Measurements from ENCODE around the gene NFYC.

Gene NFYC

GRCh38 chr1:40732756-40733301, 41.3 kb downstream of the NFYC start:
- TF ChIP-seq GATA2 (IDR thresholded peaks at IDR 0.05; ENCODE audit: low read depth, low read length) (no peak), GATA3 (IDR thresholded peaks at IDR 0.05; ENCODE audit: low read depth, low read length) (no peak)

GRCh38 chr1:40734882-40735628, 43.6 kb downstream of the NFYC start:
- TF ChIP-seq GATA3 (IDR thresholded peaks at IDR 0.05; ENCODE audit: low read depth, low read length): no peak
- no peak for TF ChIP-seq GATA2 (IDR thresholded peaks at IDR 0.05; ENCODE audit: low read depth, low read length)

GRCh38 chr1:40736085-40736531, 44.6 kb downstream of the NFYC start:
- TF ChIP-seq GATA3 (IDR thresholded peaks at IDR 0.05; ENCODE audit: low read depth, low read length): no peak
- TF ChIP-seq GATA2 (IDR thresholded peaks at IDR 0.05; ENCODE audit: low read depth, low read length): no peak

- TF ChIP-seq GATA3 (IDR thresholded peaks at IDR 0.05; ENCODE audit: low read depth, low read length) (no peak), GATA2 (IDR thresholded peaks at IDR 0.05; ENCODE audit: low read depth, low read length) (no peak)
These were observed 47.3 kb downstream of the NFYC start for GRCh38 chr1:40738831-40739230.

GRCh38 chr1:40739455-40740008, 48.0 kb downstream of the NFYC start:
- TF ChIP-seq GATA3 (IDR thresholded peaks at IDR 0.05; ENCODE audit: low read depth, low read length) (no peak), GATA2 (IDR thresholded peaks at IDR 0.05; ENCODE audit: low read depth, low read length) (no peak)

GRCh38 chr1:40740039-40740996, 48.8 kb downstream of the NFYC start:
- TF ChIP-seq GATA3 (IDR thresholded peaks at IDR 0.05; ENCODE audit: low read depth, low read length): no peak
- TF ChIP-seq GATA2 (IDR thresholded peaks at IDR 0.05; ENCODE audit: low read depth, low read length): no peak

GRCh38 chr1:40740997-40741736, 49.7 kb downstream of the NFYC start:
- no peak for TF ChIP-seq GATA2 (IDR thresholded peaks at IDR 0.05; ENCODE audit: low read depth, low read length)
- TF ChIP-seq GATA3 (IDR thresholded peaks at IDR 0.05; ENCODE audit: low read depth, low read length): no peak

GRCh38 chr1:40742363-40743061, 51.0 kb downstream of the NFYC start:
- no peak for TF ChIP-seq GATA3 (IDR thresholded peaks at IDR 0.05; ENCODE audit: low read depth, low read length)
- no peak for TF ChIP-seq GATA2 (IDR thresholded peaks at IDR 0.05; ENCODE audit: low read depth, low read length)

GRCh38 chr1:40743452-40743851, 51.9 kb downstream of the NFYC start:
- TF ChIP-seq GATA2 (IDR thresholded peaks at IDR 0.05; ENCODE audit: low read depth, low read length): no peak
- TF ChIP-seq GATA3 (IDR thresholded peaks at IDR 0.05; ENCODE audit: low read depth, low read length): no peak

GRCh38 chr1:40743860-40744259, 52.4 kb downstream of the NFYC start:
- TF ChIP-seq GATA2 (IDR thresholded peaks at IDR 0.05; ENCODE audit: low read depth, low read length): no peak
- no peak for TF ChIP-seq GATA3 (IDR thresholded peaks at IDR 0.05; ENCODE audit: low read depth, low read length)

- TF ChIP-seq GATA2 (IDR thresholded peaks at IDR 0.05; ENCODE audit: low read depth, low read length) (no peak), GATA3 (IDR thresholded peaks at IDR 0.05; ENCODE audit: low read depth, low read length) (no peak)
These were observed 53.7 kb downstream of the NFYC start for GRCh38 chr1:40745176-40745575.

GRCh38 chr1:40746344-40747090, 55.0 kb downstream of the NFYC start:
- TF ChIP-seq GATA2 (IDR thresholded peaks at IDR 0.05; ENCODE audit: low read depth, low read length) (no peak), GATA3 (IDR thresholded peaks at IDR 0.05; ENCODE audit: low read depth, low read length) (no peak)

Measured in SH-SY5Y (cell line).